Suprapubic skin (tissue), 4 donors: ENCODE data around the gene ORC3.

Experiments
- CTCF ChIP-seq, 2 donors: fragments of 200-600 bp in 1 of 2; fragments of 450-650 bp in 1 of 2; sonication (generic) in 1 of 2; IDR thresholded peaks; one replicate each; pipeline ENCODE4 v1.5.1; 2016 to 2019; ENCODE audit warnings: antibody characterized with exemption in 2 of 2, mild to moderate bottlenecking in 1 of 2, moderate library complexity in 1 of 2
- EP300 ChIP-seq: sonication (generic); formaldehyde crosslinking; IDR thresholded peaks from one replicate; pipeline ENCODE4 v1.6.1; 2017; ENCODE audit warnings: antibody characterized with exemption
- POLR2A ChIP-seq, 2 donors: fragments of 450-650 bp; IDR thresholded peaks; one replicate each; pipeline ENCODE4 v1.6.1; 2017; ENCODE audit warnings: antibody characterized with exemption in 2 of 2, mild to moderate bottlenecking in 2 of 2, moderate library complexity in 2 of 2
- POLR2AphosphoS5 ChIP-seq, 3 donors: sonication (generic); formaldehyde crosslinking; IDR thresholded peaks; one replicate each; pipeline ENCODE4 v1.6.1; 2017; ENCODE audit warnings: antibody characterized with exemption in 3 of 3

DNA sequence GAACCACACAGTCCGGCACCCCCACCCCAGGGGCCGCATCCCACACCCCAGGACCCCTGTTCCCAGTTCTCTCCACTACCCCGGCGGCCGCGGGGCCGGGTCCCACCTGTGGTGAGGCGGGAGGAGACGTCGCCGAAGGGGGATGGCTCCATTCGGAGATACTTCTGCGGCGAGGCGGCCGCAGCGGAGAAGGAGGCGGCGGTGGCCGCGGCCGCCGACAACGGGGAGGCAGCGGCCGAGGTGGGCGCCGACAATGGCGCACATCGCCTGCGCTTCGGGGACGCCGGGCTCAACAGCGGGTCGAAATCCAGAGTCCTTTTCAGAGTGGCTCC is 111.4 kb downstream of the ORC3 start:
- TF ChIP-seq POLR2A (IDR thresholded peaks at IDR 0.05) (no peak), CTCF (IDR thresholded peaks at IDR 0.05) (no peak), EP300 (no peak), POLR2AphosphoS5 (IDR thresholded peaks at IDR 0.05) (no peak)
